A549 (cell line): ENCODE results near the gene LGALS3BP. TPM values are rescaled to one million over a fixed set of nuclear protein-coding genes. Genes with fewer than 3 reads are reported as not detected.
A peak's percentile ranks its signal among the peaks of the same experiment; 100 is the strongest.
"Not testable (repeated sequence)": the region's sequence is repeated elsewhere in the genome, so short reads cannot be mapped to it uniquely, and the experiment has no call there.

Experiments used
- ATAC-seq, 2 experiments: fragments of 200-7000 bp in 1 of 2; fragments of >200 bp in 1 of 2; cut with Nextera tagmentation in 1 of 2; cut with Tn5 transposase in 1 of 2; 3 replicates each; pipeline versions ENCODE4 v1.8.0 to v1.9.1; 2018 to 2020; ENCODE audit warnings: mild to moderate bottlenecking in 1 of 2, moderate library complexity in 1 of 2
- CTCF ChIA-PET: fragments of 300-600 bp; sonication (Branson Sonifier 250); formaldehyde crosslinking; extraction: SDS; loops from one replicate; lab custom pipeline; 2021; ENCODE audit warnings: antibody characterized with exemption, inconsistent platforms; lab: Yijun Ruan, JAX
- POLR2A ChIA-PET: fragments of 350-600 bp; formaldehyde crosslinking; extraction: SDS; loops from one replicate; lab custom pipeline; 2021; ENCODE audit warnings: antibody characterized with exemption, inconsistent platforms; lab: Yijun Ruan, JAX
- DNase-seq, 2 experiments: peaks; one replicate each; pipeline versions ENCODE4 v3.0.0 to v3.0.0-alpha.2; 2011 to 2016; ENCODE audit warnings: low read depth in 1 of 2, low spot score in 1 of 2
- FAIRE-seq: peaks from 2 replicates; lab custom pipeline; 2011; peaks lifted over from hg19 to GRCh38; lab: Jason Lieb, UNC
- H3K27ac ChIP-seq, 2 experiments: fragments of >200 bp; sonication (Bioruptor Twin); formaldehyde crosslinking; 3 replicates each; pipeline ENCODE4 v1.5.1; 2016 to 2017
- H3K4me1 ChIP-seq: fragments of >200 bp; sonication (Bioruptor Twin); formaldehyde crosslinking; 3 replicates; pipeline ENCODE4 v1.6.1; 2016
- H3K4me2 ChIP-seq: fragments of >200 bp; sonication (Bioruptor Twin); formaldehyde crosslinking; 3 replicates; pipeline ENCODE4 v1.6.1; 2016
- H3K4me3 ChIP-seq: fragments of >200 bp; sonication (Bioruptor Twin); formaldehyde crosslinking; 3 replicates; pipeline ENCODE4 v1.5.1; 2016
- H3K9me3 ChIP-seq: fragments of >200 bp; sonication (Bioruptor Twin); formaldehyde crosslinking; 3 replicates; pipeline ENCODE4 v1.6.1; 2016
- BHLHE40 ChIP-seq: IDR thresholded peaks from 2 replicates; pipeline ENCODE4 v1.6.1; 2012; ENCODE audit warnings: low read depth, low read length, inconsistent platforms
- CHD4 ChIP-seq: fragments of 200-600 bp; sonication (generic); IDR thresholded peaks from 2 replicates; pipeline ENCODE4 v1.6.1; 2016; ENCODE audit warnings: antibody characterized with exemption, mild to moderate bottlenecking, borderline replicate concordance
- ESRRA ChIP-seq: fragments of 150-350 bp; IDR thresholded peaks from 2 replicates; pipeline ENCODE4 v1.6.1; 2014; ENCODE audit warnings: mild to moderate bottlenecking, low read length, borderline replicate concordance
- FOSL2 ChIP-seq, 2 experiments: fragments of 450-650 bp in 1 of 2; fragments of >200 bp in 1 of 2; sonication (Bioruptor Twin) in 1 of 2; formaldehyde crosslinking; IDR thresholded peaks; 2 replicates each; pipeline versions ENCODE4 v1.5.0 to v1.6.1; 2016 to 2020; ENCODE audit warnings: mild to moderate bottlenecking in 1 of 2, moderate library complexity in 1 of 2
- HMGXB4 ChIP-seq: fragments of 250-450 bp; sonication (Bioruptor Pico); IDR thresholded peaks from 2 replicates; pipeline ENCODE4 v1.5.0; 2021; ENCODE audit warnings: mild to moderate bottlenecking, moderate library complexity, borderline replicate concordance
- JUN ChIP-seq, 2 experiments: fragments of >200 bp; sonication (Bioruptor Twin); formaldehyde crosslinking; IDR thresholded peaks; 2 replicates in 1 of 2; 3 replicates in 1 of 2; pipeline ENCODE4 v1.6.1; 2016 to 2017
- JUNB ChIP-seq: fragments of >200 bp; sonication (Bioruptor Twin); formaldehyde crosslinking; IDR thresholded peaks from 2 replicates; pipeline ENCODE4 v1.6.1; 2016
- KDM5A ChIP-seq: fragments of 200-600 bp; sonication (generic); IDR thresholded peaks from 2 replicates; pipeline ENCODE4 v1.6.1; 2016; ENCODE audit warnings: antibody characterized with exemption, mild to moderate bottlenecking
- MAFK ChIP-seq: fragments of 450-650 bp; IDR thresholded peaks from 2 replicates; pipeline ENCODE4 v1.6.1; 2014; ENCODE audit not compliant: partially characterized antibody
- MAZ ChIP-seq: fragments of 150-350 bp; IDR thresholded peaks from 2 replicates; pipeline ENCODE4 v1.6.1; 2014; ENCODE audit warnings: antibody characterized with exemption, low read depth, low read length, borderline replicate concordance
- NFE2L2 ChIP-seq: fragments of 150-350 bp; conservative IDR thresholded peaks from 2 replicates; pipeline ENCODE4 v1.6.1; 2014; ENCODE audit warnings: low read length
- NR3C1 ChIP-seq: fragments of >200 bp; sonication (Bioruptor Twin); formaldehyde crosslinking; IDR thresholded peaks from 3 replicates; pipeline ENCODE4 v1.6.1; 2017
- SMC3 ChIP-seq: fragments of >200 bp; sonication (Bioruptor Twin); formaldehyde crosslinking; IDR thresholded peaks from 3 replicates; pipeline ENCODE4 v1.6.1; 2018; ENCODE audit warnings: inconsistent platforms
- SREBF2 ChIP-seq: fragments of 450-650 bp; IDR thresholded peaks from 2 replicates; pipeline ENCODE4 v1.6.1; 2014; ENCODE audit warnings: mild to moderate bottlenecking, moderate library complexity
- ZSCAN20 ChIP-seq: fragments of 250-450 bp; sonication (Bioruptor Pico); IDR thresholded peaks from 2 replicates; pipeline ENCODE4 v1.8.0; 2022; ENCODE audit warnings: mild to moderate bottlenecking, moderate library complexity
- WGBS: methylation state at CpG from one replicate; pipeline ENCODE4 v1.1.6; 2017; ENCODE audit errors: missing lambda C conversion rate; 5-methylcytosine and 5-hydroxymethylcytosine counted together
- polyA plus RNA-seq, 4 experiments: library from polyadenylated mRNA; depleted of rRNA in 3 of 4; stranded (reverse); fragments of >200 nt; fragmentation: RNase III in 1 of 4; extraction: RNeasy Plus Mini Kit Qiagen cat#74134 plus additional on column Dnase treatment in 1 of 4; gene quantifications; 2 replicates in 3 of 4; 3 replicates in 1 of 4; pipeline ENCODE4 v1.2.3, GENCODE V29; 2011 to 2017
- TF ChIP-seq, protein P1 (sequence below): IDR thresholded peaks from 2 replicates; pipeline ENCODE4 v1.6.1; 2012
- TF ChIP-seq, protein P2 (sequence below): fragments of 150-350 bp; IDR thresholded peaks from 2 replicates; pipeline ENCODE4 v1.6.1; 2014; ENCODE audit warnings: low read depth, mild to moderate bottlenecking, low read length

The LGALS3BP gene
- polyA plus RNA-seq, 2 of the 4 experiments (the other 2 are of a cell fraction) = 28.3 to 60.0 TPM

DNA sequence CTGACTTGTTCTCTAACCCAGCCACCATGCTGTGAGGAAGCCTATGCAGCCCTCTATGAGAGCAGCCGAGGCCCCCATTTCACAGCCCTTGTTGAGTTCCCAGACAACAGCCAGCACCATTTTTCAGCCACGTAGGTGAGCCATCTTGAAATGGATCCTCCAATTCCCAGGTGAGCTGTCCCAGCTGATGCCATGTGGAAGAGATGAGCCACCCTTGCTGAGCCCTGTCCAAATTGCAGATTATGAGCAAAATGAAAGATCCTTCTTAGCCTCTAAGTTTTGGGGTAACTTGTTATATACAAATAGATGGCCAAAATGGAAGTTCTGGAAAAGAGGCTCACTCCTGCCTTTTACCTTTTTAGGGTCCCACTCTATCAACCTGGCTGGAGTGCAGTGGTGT, 28.9 kb downstream of the LGALS3BP start:
- no peak for ATAC-seq
- WGBS = 57% methylated on average over 2 of the region's 2 CpGs
- no peak overlapping the region for H3K27ac ChIP-seq
- TF ChIP-seq BHLHE40 = no peak
- TF ChIP-seq, protein P1, sequence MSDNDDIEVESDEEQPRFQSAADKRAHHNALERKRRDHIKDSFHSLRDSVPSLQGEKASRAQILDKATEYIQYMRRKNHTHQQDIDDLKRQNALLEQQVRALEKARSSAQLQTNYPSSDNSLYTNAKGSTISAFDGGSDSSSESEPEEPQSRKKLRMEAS = peak; percentile 43; the same call in 1 of the 2 replicates
- TF ChIP-seq, all 56 proteins: peak for 1
- no peak overlapping the region for H3K4me2 ChIP-seq
- no peak for FAIRE-seq
- ChIA-PET CTCF (interaction anchor here (0.9 to 5.7 kb wide), 5 partner anchors 10 to 85 kb away, joined by 3 to 62 read pairs (median 4); no protein-coding TSS in a partner anchor), POLR2A (no interaction called here)
- H3K4me3 ChIP-seq = no peak overlapping the region
- peaks cover 30% of the 10 kb centered on the region for H3K9me3 ChIP-seq
- no peak for DNase-seq
- H3K4me1 ChIP-seq = no peaks in the 10 kb centered on the region; the same call in 2 of the 3 replicates

- POLR2A ChIA-PET = no interaction called here
- 74% methylated on average over 18 of the region's 18 CpGs for WGBS
- DNase-seq (no peak), FAIRE-seq (no peak), ATAC-seq (peak in 1 of 2 experiments; percentile 30; a peak in 2 of 6 replicates)
- peak overlapping the region in 1 of 2 experiments; percentile 51; a peak in 2 of 6 replicates for H3K27ac ChIP-seq
- H3K4me1 ChIP-seq = no peaks in the 10 kb centered on the region; the same call in 2 of the 3 replicates
- TF ChIP-seq ESRRA = no peak
- no peak for TF ChIP-seq FOSL2 (IDR thresholded peaks at IDR 0.05)
- TF ChIP-seq FOSL2 (CRISPR knock-in tag; IDR thresholded peaks at IDR 0.05) = peak; percentile 37; the same call in 1 of the 2 replicates
- H3K4me2 ChIP-seq = no peak overlapping the region
- H3K9me3 ChIP-seq = peaks cover 30% of the 10 kb centered on the region
- no peak overlapping the region for H3K4me3 ChIP-seq
- CTCF ChIA-PET = interaction anchor here (0.6 to 5.2 kb wide), 6 partner anchors 13 to 82 kb away, joined by 3 to 41 read pairs (median 13); no protein-coding TSS in a partner anchor
Observed at GRCh38 chr17:78947235-78948149, 32.2 kb downstream of the LGALS3BP start.

- TF ChIP-seq NFE2L2 = no peak
- TF ChIP-seq FOSL2 (IDR thresholded peaks at IDR 0.05) = no peak
- no peak for TF ChIP-seq FOSL2 (CRISPR knock-in tag; IDR thresholded peaks at IDR 0.05)
- no peak for TF ChIP-seq MAFK
- no peak for TF ChIP-seq JUNB
- no peak for TF ChIP-seq MAZ
- ChIA-PET POLR2A (no interaction called here), CTCF (interaction anchor here (0.6 to 5.2 kb wide), 5 partner anchors 14 to 81 kb away, joined by 3 to 41 read pairs (median 12); no protein-coding TSS in a partner anchor)
- H3K4me3 ChIP-seq = no peak overlapping the region
- H3K4me1 ChIP-seq = no peaks in the 10 kb centered on the region; the same call in 2 of the 3 replicates
- no peak for DNase-seq
- WGBS = 86% methylated on average over 8 of the region's 8 CpGs
- H3K27ac ChIP-seq = no peak overlapping the region; a peak in 1 of 6 replicates
- ATAC-seq = no peak
- H3K9me3 ChIP-seq = peaks cover 25% of the 10 kb centered on the region
- FAIRE-seq = no peak
- H3K4me2 ChIP-seq = no peak overlapping the region
Observed at GRCh38 chr17:78946631-78947030, 33.1 kb downstream of the LGALS3BP start.

DNA sequence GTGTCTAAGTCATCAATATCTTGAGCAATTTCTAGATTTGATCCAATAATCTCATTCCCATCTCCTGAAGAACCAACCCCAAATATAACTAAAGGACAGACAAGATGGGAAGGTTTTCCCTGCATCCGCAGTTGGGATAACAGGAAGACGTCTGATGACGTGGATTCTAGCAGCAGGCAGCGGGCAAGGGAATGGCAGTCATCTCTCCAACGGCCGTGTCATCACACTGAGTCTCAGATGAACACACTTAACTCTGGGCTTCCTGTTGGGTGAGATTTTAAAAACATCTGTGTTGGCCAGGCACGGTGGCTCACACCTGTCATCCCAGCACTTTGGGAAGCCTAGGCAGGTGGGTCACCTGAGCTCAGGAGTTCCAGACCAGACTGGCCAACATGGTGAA, 33.6 kb downstream of the LGALS3BP start:
- H3K27ac ChIP-seq = no peak overlapping the region; a peak in 1 of 6 replicates
- CTCF ChIA-PET = interaction anchor here (0.6 to 5.2 kb wide), 5 partner anchors 17 to 81 kb away, joined by 3 to 41 read pairs (median 3); no protein-coding TSS in a partner anchor

DNA sequence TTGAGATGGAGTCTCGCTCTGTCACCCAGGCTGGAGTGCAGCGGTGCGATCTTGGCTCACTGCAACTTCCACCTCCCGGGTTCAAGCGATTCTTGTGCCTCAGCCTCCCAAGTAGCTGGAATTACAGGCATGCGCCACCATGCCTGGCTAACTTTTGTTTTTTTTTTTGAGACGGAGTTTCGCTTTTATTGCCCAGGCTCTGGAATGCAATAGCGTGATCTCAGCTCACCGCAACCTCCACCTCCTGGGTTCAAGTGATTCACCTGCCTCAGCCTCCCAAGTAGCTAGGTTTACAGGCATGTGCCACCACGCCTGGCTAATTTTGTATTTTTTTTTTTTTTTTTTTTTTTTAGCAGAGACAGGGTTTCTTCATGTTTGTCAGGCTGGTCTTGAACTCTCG, 34.3 kb downstream of the LGALS3BP start:
- H3K4me2 ChIP-seq, H3K4me3 ChIP-seq, POLR2A ChIA-PET, H3K4me1 ChIP-seq, ATAC-seq, H3K27ac ChIP-seq, FAIRE-seq, DNase-seq: not testable (repeated sequence)
- 86% methylated on average over 12 of the region's 12 CpGs for WGBS
- peaks cover 14% of the 10 kb centered on the region for H3K9me3 ChIP-seq
- CTCF ChIA-PET = interaction anchor here (0.6 to 5.2 kb wide), 4 partner anchors 13 to 80 kb away, joined by 3 to 41 read pairs (median 8); no protein-coding TSS in a partner anchor

More for the DNA sequence above, 33.6 kb downstream of the LGALS3BP start:
- TF ChIP-seq KDM5A = no peak
- no peak for TF ChIP-seq CHD4
- TF ChIP-seq JUN (IDR thresholded peaks at IDR 0.05) = no peak
- no peak for TF ChIP-seq SMC3
- TF ChIP-seq HMGXB4 (CRISPR knock-in tag) = no peak
- no peak for TF ChIP-seq JUNB
- no peak for TF ChIP-seq FOSL2 (IDR thresholded peaks at IDR 0.05)
- TF ChIP-seq FOSL2 (CRISPR knock-in tag; IDR thresholded peaks at IDR 0.05) = no peak
- TF ChIP-seq, protein P2, sequence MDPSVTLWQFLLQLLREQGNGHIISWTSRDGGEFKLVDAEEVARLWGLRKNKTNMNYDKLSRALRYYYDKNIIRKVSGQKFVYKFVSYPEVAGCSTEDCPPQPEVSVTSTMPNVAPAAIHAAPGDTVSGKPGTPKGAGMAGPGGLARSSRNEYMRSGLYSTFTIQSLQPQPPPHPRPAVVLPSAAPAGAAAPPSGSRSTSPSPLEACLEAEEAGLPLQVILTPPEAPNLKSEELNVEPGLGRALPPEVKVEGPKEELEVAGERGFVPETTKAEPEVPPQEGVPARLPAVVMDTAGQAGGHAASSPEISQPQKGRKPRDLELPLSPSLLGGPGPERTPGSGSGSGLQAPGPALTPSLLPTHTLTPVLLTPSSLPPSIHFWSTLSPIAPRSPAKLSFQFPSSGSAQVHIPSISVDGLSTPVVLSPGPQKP = no peak
- TF ChIP-seq NR3C1 = no peak
- no peak for TF ChIP-seq NFE2L2
- TF ChIP-seq ZSCAN20 (CRISPR knock-in tag) = no peak
- TF ChIP-seq SREBF2 = no peak
- no peak for TF ChIP-seq MAFK
- TF ChIP-seq, all 56 proteins: peak for 0
- H3K4me1 ChIP-seq = no peaks in the 10 kb centered on the region; the same call in 2 of the 3 replicates
- FAIRE-seq (no peak), DNase-seq (no peak), ATAC-seq (no peak)
- WGBS = 82% methylated on average over 7 of the region's 7 CpGs
- H3K9me3 ChIP-seq = peaks cover 20% of the 10 kb centered on the region
- POLR2A ChIA-PET = no interaction called here
- no peak overlapping the region for H3K4me2 ChIP-seq
- H3K4me3 ChIP-seq = no peak overlapping the region
